ENCODE measurements around the gene MBP.
A peak's percentile ranks its signal among the peaks of the same experiment; 100 is the strongest.

Gene MBP

GRCh38 chr18:77061281-77061945, 71.2 kb downstream of the MBP start:
- DNase-seq, result no peak

DNA sequence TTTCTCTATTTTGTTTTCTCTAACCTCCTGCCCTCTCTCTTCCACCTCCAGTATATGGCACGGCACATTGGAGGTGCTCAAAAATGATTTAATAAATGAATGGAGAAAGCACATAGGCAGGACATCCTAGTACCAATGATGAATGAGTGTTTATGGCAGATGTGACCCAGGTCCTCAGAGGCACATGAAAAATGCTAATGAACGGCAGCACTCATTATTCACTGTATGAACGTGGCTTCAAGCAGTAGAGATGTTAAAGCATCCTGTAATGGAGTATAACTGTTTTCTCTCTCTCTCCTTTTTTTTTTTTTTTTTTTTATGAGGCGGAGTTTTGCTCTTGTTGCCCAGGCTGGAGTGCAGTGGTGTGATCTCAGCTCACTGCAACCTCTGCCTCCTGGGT, 72.4 kb downstream of the MBP start:
- DNase-seq, result no peak

GRCh38 chr18:77059294-77059916, 73.2 kb downstream of the MBP start:
- peak; percentile 8 for DNase-seq

GRCh38 chr18:77058290-77058835, 74.2 kb downstream of the MBP start:
- no peak for DNase-seq

DNA sequence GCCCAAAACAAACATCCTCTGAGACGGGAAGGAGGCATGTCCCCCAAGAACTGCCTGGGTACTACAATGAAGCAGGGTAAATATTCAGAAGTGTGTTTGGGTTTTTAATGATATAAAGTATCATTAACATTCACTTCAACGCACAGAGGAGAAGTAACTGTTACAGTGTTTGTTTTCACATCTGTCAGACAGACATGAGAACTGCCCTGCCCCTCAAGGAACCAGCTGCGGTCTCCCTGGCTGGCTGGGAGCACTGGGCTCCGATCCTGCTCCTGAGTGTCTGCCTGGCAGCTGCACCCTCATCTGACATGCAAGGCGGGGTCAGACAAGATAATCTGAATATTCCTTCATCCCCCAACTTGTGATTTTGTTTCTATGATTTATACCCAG, 75.6 kb downstream of the MBP start:
- peak; percentile 39 for DNase-seq

DNA sequence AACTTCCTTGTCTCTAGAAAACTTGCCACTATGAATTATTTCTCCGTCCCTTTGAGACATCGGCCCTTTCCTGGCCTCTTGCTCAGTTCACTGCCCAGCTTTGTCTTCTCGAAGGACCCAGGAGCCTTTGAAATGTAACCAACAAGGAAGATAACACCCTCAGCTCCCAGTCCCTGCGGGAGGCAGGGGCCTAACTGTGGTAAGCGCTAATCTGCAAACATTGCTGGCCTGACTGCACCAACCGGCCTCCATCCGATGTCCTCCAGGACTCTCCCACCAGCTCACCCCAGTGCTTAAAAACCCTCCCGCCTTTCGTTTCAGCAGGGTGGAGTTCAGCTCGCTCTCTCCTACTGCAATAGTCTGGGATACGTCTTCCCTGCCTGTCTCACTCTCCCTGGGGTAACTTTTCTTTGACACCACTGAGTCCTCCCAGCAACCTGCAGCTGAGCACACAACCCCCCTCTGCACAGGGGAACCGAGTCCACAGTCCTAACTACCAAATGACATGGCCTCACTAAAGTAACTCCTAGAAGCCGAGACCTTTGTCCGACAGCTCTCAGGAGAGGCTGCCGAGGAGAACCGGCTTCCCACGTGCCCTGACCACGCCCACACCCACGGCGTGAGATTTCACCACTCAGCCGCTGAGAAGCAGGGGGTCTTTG, 76.1 kb downstream of the MBP start:
- DNase-seq, result no peak

- no peak for DNase-seq
Measured at GRCh38 chr18:77055429-77056300, 76.9 kb downstream of the MBP start.

DNA sequence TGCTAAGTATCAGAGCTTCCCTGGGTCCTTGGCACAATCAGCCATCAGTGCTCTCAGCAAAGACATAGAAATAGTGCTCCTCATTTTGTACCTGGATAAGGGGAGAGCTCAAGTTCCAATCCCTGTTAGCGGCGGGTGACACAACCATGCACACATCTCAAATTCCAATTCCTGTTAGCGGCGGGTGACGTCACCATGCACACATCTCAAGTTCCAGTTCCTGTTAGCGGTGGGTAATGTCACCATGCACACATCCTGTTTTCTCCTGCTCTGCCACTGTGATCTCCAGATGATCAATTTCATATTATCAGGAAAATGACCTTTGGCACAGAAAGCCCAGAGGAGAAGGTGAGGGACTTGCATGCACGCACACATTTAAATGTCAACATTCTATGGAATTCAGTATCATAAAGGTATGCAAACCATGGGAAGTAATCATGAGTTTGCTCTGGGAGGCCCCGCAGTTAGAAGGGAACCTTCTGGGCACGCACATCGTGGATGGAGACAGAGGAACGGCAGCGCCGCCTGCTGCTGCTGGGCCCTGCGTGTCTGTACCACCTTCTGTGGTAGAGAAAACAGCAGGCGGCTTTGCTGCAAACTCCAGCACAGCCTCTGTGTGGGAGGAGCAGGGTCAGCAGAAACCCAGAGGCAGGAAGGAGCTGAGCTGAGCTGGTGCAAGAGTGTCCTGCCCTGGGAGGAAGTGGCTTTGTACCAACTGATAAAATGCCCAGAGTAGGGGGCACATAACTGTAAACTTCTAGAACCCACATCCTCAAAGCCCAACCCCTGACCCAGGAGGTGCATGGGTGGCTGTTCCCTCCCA, 77.8 kb downstream of the MBP start:
- DNase-seq, result no peak

DNA sequence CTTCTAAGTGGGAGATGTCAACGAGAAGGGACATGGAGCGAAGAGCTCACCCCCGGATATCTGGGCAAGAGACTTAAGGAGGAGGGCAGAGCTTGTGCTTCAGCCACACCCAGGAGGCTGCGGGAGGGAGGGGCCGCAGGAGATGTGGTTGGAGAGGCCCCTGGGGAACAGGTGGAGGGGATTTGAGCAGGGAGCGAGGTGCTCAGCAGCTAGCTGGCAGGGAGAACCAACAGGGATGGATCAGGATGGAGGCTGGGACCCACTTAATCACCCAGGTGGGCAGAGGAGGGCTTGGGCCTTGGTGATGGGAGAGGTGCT, 78.3 kb downstream of the MBP start:
- DNase-seq, result no peak

- no peak for DNase-seq
Measured at GRCh38 chr18:77053616-77054287, 78.8 kb downstream of the MBP start.

GRCh38 chr18:77052983-77053309, 79.6 kb downstream of the MBP start:
- no peak for DNase-seq

- no peak for DNase-seq
Measured at GRCh38 chr18:77052297-77052982, 80.1 kb downstream of the MBP start.

DNA sequence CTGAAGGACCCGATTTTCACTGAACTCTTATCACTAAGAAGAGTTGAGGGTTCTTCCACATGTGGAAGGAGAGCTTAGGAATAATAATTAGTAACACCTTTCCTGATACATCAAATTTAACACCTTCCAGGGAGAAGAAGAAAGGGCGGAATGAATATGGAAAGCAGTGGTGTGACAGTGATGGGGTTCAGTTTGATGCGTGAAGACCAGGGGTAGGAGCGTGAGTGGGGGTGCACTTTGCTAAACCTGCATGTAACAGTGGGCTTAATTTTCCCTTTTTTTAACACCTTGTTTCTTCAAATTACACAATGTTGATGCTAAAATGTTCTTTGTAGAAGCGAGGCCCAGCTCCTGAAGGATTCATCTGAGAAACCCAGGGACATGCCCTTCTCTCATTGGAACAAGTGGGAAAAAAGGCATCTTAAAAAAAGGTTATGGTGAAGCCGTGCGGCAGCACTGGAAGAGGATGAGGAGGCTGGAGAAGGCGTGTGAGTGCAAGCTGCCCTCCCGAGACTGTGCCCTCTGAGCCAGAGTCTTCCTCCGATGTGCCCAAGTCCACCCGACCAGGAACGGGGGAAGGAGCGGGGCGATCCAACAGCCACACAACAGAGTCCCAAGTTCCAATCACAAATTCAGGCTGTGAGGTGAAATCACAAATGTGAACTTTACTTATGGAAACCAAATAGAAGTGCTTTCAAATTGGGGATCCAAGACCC, 80.8 kb downstream of the MBP start:
- DNase-seq, result no peak

DNA sequence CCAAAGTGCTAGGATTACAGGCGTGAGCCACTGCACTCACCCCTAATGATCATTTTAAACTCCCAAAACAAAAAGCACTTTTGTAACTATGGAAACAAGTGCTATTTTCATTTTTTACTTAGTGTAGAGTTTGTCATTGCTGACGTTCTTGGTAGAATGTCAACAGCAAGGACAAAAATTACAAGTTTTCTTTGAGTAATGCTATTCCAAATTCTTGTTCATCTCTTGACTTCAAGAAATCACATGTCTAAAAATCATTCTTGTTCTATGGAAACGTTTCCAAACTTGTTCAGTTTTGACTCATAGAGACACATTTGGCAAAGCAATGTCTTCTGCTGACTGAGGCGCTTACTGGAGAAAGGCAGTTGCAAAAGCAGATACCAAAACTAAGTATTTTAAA, 82.6 kb downstream of the MBP start:
- no peak for DNase-seq

DNA sequence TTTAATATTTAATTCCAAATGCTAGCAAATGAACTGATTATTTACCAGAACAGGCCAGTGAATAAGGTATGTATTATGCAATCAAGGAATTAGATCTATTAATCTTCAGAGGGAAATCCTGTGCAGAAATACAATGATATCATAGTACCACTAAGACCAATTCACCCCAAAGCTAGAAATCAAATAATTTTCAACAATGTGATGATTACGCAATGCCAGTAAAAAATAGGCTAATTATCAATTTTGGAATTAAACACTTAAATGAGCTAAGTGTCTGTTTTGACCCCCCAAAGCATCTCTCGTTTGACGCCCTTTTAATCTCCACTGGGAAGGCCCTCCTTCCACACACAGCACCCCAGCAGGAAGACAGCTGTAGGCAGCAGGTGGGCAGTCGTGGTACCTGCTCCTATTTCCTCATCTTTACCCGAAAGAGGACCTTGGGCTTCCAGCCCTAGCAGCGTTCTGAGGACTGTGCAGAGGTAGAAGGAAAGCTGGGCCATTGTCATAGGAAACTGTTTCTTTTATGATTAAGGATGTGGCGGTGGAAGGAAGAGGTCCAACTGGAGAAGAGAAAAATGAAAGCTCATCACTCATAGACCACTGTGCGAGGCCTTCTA, 84.7 kb downstream of the MBP start:
- DNase-seq, result no peak

GRCh38 chr18:77046994-77047393, 85.6 kb downstream of the MBP start:
- no peak for DNase-seq

- no peak for DNase-seq
Measured at GRCh38 chr18:77046409-77046808, 86.2 kb downstream of the MBP start.

GRCh38 chr18:77045677-77046076, 86.9 kb downstream of the MBP start:
- DNase-seq, result no peak

DNA sequence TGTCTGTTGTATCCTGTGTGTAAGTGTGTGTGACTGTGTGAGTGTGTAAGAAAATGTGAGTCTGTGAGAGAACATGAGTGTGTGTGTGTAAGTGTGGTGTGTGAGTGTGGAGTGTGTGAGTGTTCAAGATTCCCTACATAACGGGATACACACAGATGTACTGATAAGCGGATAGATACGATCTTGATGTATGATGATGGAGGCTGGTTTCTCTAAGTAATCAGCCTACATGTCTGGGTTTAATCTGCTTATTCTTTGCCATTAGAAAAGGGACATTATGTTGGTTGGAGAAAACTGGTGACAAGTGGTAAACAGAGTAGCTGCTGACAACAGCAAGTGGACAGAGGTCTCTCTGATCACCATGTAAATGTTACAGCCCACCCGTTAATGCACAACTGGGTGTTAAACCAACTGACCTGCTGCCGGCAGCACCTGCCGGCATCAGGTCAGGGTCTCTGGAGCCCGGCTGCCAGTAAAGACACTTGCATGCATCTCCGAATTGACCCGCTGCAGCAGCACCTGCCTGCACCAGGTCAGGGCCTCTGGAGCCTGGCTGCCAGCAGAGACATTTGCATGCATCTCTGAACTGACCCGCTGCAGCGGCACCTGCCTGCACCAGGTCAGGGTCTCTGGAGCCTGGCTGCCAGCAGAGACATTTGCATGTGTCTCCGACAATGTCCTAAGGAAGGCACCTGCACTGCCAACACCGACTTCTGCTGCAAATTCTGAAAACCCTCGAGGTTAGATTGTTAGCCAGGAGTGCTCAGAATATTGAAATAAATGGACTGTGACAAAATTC, 87.5 kb downstream of the MBP start:
- no peak for DNase-seq

All from NCI-H446 treated with DMSO at 0.1 percent for 48 hours (cell line).